Thyroid gland (tissue), 4 donors: ENCODE data around the gene GNL3. TPM values are rescaled to one million over a fixed set of nuclear protein-coding genes. Genes with fewer than 3 reads are reported as not detected.
"Not testable (repeated sequence)": the region's sequence is repeated elsewhere in the genome, so short reads cannot be mapped to it uniquely, and the experiment has no call there.

ENCODE experiments used
- DNase-seq, 2 donors: peaks; one replicate each; pipeline ENCODE4 v3.0.0-alpha.2; 2019
- H3K27ac ChIP-seq, 3 donors: fragments of 200-600 bp; sonication (generic); 1 replicate in 2 of 3; 2 replicates in 1 of 3; pipeline ENCODE4 v1.5.1; 2016 to 2019; ENCODE audit warnings: mild to moderate bottlenecking in 1 of 3, moderate library complexity in 1 of 3
- H3K27me3 ChIP-seq: fragments of 200-600 bp; sonication (generic); one replicate; pipeline ENCODE4 v1.5.1; 2019
- H3K36me3 ChIP-seq, 2 donors: fragments of 200-600 bp; sonication (generic); one replicate each; pipeline ENCODE4 v1.5.1; 2016 to 2019
- H3K4me1 ChIP-seq, 2 donors: fragments of 200-600 bp; sonication (generic); one replicate each; pipeline ENCODE4 v1.5.1; 2017 to 2019
- H3K4me3 ChIP-seq, 3 donors: fragments of 200-600 bp; sonication (generic); replicated peaks in 1 of 3; 1 replicate in 2 of 3; 2 replicates in 1 of 3; pipeline ENCODE4 v1.5.1; 2016; ENCODE audit warnings: mild to moderate bottlenecking in 1 of 3
- H3K9me3 ChIP-seq: fragments of 200-600 bp; sonication (generic); one replicate; pipeline ENCODE4 v1.5.1; 2017
- POLR2A ChIP-seq, 2 donors: fragments of 450-650 bp; IDR thresholded peaks; one replicate each; pipeline ENCODE4 v1.6.1; 2017; ENCODE audit warnings: antibody characterized with exemption in 2 of 2, mild to moderate bottlenecking in 2 of 2, moderate library complexity in 1 of 2
- WGBS, 2 donors: methylation state at CpG; one replicate each; pipeline ENCODE4 v1.1.5; 2017; 5-methylcytosine and 5-hydroxymethylcytosine counted together
- intact Hi-C: fragments of 100-400 bp; cut with DNase I; formaldehyde crosslinking; loops from one replicate; pipeline ENCODE4 v1.15.1; 2023
- total RNA-seq, 4 donors: library from RNA; depleted of rRNA; stranded (reverse); fragments of >200 nt; gene quantifications; one replicate each; pipeline ENCODE4 v1.2.3, GENCODE V29; 2016
- TF ChIP-seq, protein P1 (sequence below), 6 experiments: fragments of 200-600 bp in 3 of 6; fragments of 450-650 bp in 3 of 6; sonication (generic) in 3 of 6; IDR thresholded peaks; one replicate each; pipeline ENCODE4 v1.5.1; 2016 to 2019; ENCODE audit warnings: antibody characterized with exemption in 6 of 6, mild to moderate bottlenecking in 2 of 6, inconsistent platforms in 1 of 6, moderate library complexity in 1 of 6

GNL3 gene
- total RNA-seq, 4 donors from 2014 or later: 39.2 to 68.4 (median 41.7) TPM

DNA sequence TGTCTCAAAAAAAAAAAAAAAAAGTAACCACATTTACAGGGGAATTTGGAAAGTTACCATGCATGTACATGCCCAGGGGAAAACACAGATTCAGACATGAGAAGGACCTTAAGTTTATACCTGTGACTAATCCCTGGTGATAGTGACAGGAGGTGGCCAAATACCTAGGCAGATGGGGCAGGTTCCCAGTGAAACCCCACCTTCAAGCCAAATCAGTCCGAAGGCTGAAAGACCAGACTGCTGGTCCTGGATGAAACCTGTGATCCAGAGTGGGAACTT lies 35.8 kb downstream of the GNL3 start:
- H3K27me3 ChIP-seq: no peaks in the 10 kb centered on the region
- no peaks in the 10 kb centered on the region for H3K4me1 ChIP-seq
- no peak for DNase-seq
- H3K9me3 ChIP-seq: no peaks in the 10 kb centered on the region
- H3K4me3 ChIP-seq: no peak overlapping the region
- no peak overlapping the region for H3K27ac ChIP-seq
- no peak for TF ChIP-seq POLR2A (IDR thresholded peaks at IDR 0.05)
- TF ChIP-seq, protein P1, sequence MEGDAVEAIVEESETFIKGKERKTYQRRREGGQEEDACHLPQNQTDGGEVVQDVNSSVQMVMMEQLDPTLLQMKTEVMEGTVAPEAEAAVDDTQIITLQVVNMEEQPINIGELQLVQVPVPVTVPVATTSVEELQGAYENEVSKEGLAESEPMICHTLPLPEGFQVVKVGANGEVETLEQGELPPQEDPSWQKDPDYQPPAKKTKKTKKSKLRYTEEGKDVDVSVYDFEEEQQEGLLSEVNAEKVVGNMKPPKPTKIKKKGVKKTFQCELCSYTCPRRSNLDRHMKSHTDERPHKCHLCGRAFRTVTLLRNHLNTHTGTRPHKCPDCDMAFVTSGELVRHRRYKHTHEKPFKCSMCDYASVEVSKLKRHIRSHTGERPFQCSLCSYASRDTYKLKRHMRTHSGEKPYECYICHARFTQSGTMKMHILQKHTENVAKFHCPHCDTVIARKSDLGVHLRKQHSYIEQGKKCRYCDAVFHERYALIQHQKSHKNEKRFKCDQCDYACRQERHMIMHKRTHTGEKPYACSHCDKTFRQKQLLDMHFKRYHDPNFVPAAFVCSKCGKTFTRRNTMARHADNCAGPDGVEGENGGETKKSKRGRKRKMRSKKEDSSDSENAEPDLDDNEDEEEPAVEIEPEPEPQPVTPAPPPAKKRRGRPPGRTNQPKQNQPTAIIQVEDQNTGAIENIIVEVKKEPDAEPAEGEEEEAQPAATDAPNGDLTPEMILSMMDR (IDR thresholded peaks at IDR 0.05): no peak
- 88 to 100% methylated on average over 1 of the region's 1 CpG for WGBS, 2 donors
- no peaks in the 10 kb centered on the region for H3K36me3 ChIP-seq
- intact Hi-C loops: no loop called here

DNA sequence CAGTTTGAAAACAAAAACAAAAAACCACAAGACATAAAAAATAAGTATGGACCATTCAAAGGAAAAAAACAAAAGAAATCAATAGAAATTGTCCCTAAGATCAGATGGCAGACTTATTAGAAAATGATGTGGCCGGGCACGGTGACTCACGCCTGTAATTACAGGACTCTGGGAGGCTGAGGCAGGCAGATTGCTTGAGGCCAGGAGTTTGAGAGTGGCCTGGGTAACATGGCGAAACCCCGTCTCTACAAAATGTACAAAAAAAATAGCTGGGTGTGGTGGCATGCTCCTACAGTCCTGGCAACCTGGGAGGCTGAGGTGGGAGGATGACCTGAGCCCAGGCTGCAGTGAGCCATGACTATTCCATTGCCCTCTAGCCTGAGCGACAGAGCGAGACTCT lies 36.7 kb downstream of the GNL3 start:
- no peak for DNase-seq
- no peaks in the 10 kb centered on the region for H3K36me3 ChIP-seq
- intact Hi-C loops: no loop called here
- no peaks in the 10 kb centered on the region for H3K4me1 ChIP-seq
- 96% methylated on average over 7 of the region's 7 CpGs for WGBS, 2 donors
- no peaks in the 10 kb centered on the region for H3K27me3 ChIP-seq
- no peaks in the 10 kb centered on the region for H3K9me3 ChIP-seq
- no peak overlapping the region for H3K4me3 ChIP-seq
- no peak for TF ChIP-seq POLR2A (IDR thresholded peaks at IDR 0.05)
- no peak overlapping the region for H3K27ac ChIP-seq

DNA sequence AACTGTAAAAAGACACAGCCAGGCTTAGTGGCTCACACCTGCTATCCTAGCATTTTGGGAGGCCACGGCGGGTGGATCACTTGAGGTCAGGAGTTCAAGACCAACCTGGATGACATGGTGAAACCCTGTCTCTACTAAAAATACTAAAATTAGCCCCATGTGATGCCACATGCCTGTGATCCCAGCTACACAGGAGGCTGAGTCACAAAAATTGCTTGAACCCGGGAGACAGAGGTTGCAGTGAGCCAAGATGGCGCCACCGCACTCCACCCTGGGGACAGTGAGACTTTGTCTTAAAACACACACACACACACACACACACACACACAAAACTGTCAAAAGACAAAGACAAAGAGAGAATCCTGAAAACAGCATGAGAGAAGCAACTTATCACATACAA lies 38.1 kb downstream of the GNL3 start:
- Histone ChIP-seq H3K4me3 (no peak overlapping the region), H3K36me3 (no peaks in the 10 kb centered on the region), H3K27me3 (no peaks in the 10 kb centered on the region), H3K4me1 (no peaks in the 10 kb centered on the region), H3K27ac (no peak overlapping the region), H3K9me3 (no peaks in the 10 kb centered on the region)
- DNase-seq: no peak
- 95 to 97% methylated on average over 5 of the region's 5 CpGs for WGBS, 2 donors
- intact Hi-C loops: no loop called here
- no peak for TF ChIP-seq POLR2A (IDR thresholded peaks at IDR 0.05)
- TF ChIP-seq, protein P1 (IDR thresholded peaks at IDR 0.05): no peak

DNA sequence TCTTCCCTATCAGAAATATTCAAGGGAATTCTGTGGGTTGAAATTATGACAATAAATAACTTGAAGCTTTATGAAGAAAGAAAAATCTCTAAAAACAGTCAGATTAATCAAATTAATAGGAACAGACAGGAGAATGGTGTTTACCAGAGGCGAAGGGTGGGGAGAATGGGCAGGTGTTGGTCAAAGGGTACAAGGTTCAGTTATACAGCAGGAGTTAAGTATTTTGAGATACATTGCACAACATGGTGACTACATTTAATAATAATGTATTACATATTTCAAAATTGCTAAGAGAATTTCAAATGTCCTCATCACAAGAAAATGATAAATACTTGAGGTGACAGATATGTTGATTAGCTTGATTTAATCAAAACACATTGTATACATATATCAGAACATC lies 38.7 kb downstream of the GNL3 start:
- no peak for DNase-seq
- H3K4me1 ChIP-seq: no peaks in the 10 kb centered on the region
- H3K27ac ChIP-seq: no peak overlapping the region
- TF ChIP-seq, protein P1 (IDR thresholded peaks at IDR 0.05): no peak
- TF ChIP-seq POLR2A (IDR thresholded peaks at IDR 0.05): no peak
- no peaks in the 10 kb centered on the region for H3K27me3 ChIP-seq
- no peaks in the 10 kb centered on the region for H3K36me3 ChIP-seq
- intact Hi-C loops: no loop called here
- 96 to 100% methylated on average over 1 of the region's 1 CpG for WGBS, 2 donors
- H3K4me3 ChIP-seq: no peak overlapping the region
- no peaks in the 10 kb centered on the region for H3K9me3 ChIP-seq

DNA sequence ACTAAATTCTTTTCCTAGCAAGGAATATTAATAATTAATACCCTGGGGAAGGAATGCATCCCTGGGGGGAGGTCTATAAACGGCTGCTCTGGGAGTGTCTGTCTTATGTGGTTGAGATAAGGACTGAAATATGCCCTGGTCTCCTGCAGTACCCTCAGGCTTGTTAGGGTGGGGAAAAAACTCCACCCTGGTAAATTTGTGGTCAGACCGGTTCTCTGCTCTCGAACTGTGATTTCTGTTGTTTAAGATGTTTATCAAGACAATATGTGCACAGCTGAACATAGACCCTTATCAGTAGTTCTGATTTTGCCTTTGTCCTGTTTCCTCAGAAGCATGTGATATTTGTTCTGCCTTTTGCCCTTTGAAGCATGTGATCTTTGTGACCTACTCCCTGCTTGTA lies 42.9 kb downstream of the GNL3 start:
- H3K27ac ChIP-seq, DNase-seq, H3K4me1 ChIP-seq, H3K9me3 ChIP-seq, H3K27me3 ChIP-seq, H3K4me3 ChIP-seq, intact Hi-C loops: not testable (repeated sequence)
- H3K36me3 ChIP-seq: peaks cover 0 to 14% of the 10 kb centered on the region in 2 donors
- 77 to 89% methylated on average over 3 of the region's 3 CpGs for WGBS, 2 donors

DNA sequence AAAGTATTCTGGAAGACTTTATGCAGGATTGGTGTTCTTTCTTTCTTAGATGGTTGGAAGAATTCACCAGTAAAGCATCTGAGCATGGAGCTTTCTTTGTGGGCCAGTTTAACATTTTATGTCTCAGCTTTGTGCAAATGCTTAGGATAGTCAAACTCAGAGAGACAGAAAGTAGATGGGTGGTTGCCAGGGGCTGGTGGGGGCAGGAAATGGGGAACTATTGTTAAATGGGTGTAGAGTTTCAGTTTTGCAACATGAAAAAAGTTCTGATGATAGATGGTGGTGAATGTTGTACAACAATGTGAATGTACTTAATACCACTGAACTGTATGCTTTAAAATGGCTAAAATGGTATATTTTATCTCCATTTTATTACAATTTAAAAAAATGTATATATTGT lies 44.8 kb downstream of the GNL3 start:
- TF ChIP-seq POLR2A (IDR thresholded peaks at IDR 0.05): no peak
- TF ChIP-seq, protein P1 (IDR thresholded peaks at IDR 0.05): no peak
- intact Hi-C loops: no loop called here
- Histone ChIP-seq H3K4me1 (no peaks in the 10 kb centered on the region), H3K27ac (no peak overlapping the region), H3K4me3 (no peak overlapping the region), H3K36me3 (peaks cover 0 to 29% of the 10 kb centered on the region in 2 donors), H3K9me3 (no peaks in the 10 kb centered on the region), H3K27me3 (no peaks in the 10 kb centered on the region)
- no peak for DNase-seq
